Activated CD8-positive, alpha-beta memory T cell treated with anti-CD3 and anti-CD28 coated beads, Interleukin-2, amount 50 U/mL, for 24 hours (primary cell): Measurements from ENCODE around the gene SCAMP4.
A peak's percentile ranks its signal among the peaks of the same experiment; 100 is the strongest.
"Not testable (repeated sequence)": the region's sequence is repeated elsewhere in the genome, so short reads cannot be mapped to it uniquely, and the experiment has no call there.

Experiments
- DNase-seq: peaks from one replicate; pipeline ENCODE4 v3.0.0-alpha.2; 2020; ENCODE audit errors: extremely low read depth

The SCAMP4 gene

DNA sequence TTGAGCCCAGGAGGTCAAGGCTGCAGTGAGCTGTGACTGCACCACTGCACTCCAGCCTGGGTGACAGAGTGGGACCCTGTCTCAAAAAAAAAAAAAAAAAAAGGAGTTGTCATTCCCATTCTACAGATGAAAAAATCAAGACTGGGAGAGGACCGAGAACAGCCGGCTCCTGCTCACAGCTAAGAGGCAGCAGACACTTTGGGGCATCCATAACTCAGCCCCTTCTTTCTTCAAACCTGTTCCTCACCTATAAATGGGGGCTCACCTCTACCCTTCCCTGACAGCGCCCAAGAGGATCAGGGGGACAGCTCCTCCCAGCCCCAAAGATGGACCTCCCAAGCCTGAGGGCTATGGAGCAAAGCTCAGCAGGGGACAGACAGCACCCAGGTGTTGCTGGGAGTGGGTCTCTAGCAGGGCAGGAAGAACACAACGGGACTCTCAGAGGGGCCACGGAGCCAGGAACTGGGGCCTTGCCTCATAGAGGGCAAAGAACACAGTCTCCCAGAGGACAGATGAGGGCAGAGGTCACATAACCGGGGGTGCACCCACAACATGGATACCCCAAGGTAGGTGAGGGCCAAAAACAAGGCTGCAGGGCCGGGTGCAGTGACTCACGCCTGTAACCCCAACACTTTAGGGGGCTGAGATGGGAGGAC lies 38.4 kb upstream of the SCAMP4 start:
- DNase-seq = no peak

- no peak for DNase-seq
Measured at GRCh38 chr19:1867349-1867724, 37.9 kb upstream of the SCAMP4 start.

DNA sequence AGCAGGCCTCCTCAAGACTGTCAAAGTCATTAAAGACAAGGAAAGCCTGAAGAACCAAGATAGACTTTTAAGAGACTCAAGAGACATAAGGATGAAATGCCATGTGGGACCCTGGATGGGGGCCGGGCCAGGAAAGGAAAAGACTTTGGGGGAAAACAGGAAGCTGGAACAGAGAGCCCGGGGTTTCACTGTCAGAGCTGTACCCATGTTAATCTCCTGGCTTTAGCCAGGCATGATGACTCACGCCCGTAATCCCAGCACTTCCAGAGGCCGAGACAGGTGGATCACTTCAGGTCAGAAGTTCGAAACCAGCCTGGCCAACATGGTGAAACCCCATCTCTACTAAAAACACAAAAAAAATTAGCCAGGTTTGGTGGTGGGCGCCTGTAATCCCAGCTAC lies 36.2 kb upstream of the SCAMP4 start:
- DNase-seq = no peak

- no peak for DNase-seq
Measured at GRCh38 chr19:1871140-1871597, 34.0 kb upstream of the SCAMP4 start.

DNA sequence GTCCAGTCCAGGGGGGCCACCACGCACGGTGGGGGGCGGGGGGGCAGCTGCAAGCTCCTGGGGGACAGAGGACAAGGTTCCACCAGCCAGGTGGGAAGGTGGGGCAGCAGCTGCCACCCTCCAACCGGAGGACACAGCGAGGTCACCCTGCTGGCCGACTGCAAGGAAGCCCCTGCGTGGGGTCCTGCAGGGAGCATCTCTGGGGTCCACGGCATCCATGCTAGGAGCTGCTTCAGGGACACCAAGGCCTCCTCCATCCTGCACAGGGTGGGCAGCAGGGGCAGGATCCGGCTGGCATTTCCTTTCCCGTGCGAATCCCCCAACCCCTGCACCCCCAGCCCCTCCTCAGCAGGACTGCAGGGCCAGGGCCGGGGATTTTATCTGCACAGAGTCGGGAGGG lies 33.6 kb upstream of the SCAMP4 start:
- DNase-seq = no peak

DNA sequence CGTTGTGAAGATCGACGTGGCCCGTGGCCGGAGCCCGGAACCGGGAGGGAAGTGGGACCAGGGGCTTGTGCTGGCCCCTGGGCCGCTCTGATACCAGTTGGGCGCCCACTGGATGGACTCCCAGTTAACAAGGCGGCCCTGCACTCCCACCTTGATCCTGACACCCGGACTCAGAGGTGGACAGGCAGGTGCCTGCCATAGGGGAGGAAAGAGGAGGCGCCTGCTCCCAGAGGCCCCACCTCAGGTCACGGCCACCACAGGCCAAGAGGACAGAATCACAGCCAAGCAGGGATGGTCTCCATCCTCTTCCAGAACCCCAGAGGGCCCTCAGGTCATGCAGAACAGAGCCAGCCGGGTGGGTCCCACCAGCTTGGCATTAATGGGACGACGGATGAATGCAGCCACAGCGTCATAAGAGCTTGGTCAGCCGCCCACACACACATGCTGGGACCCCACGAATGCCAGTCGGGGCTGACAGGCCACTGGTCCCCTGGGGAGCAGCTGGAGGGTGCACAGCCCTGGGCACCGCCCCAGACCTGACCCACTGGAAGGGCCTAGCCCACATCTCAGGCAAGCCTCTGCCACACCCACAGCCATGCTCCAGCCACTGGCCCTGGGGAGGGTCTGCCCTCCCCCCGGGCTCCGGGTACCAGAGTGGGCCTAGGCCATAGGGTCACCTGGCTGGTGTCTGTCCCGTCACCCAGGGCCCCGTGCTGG lies 32.2 kb upstream of the SCAMP4 start:
- no peak for DNase-seq

DNA sequence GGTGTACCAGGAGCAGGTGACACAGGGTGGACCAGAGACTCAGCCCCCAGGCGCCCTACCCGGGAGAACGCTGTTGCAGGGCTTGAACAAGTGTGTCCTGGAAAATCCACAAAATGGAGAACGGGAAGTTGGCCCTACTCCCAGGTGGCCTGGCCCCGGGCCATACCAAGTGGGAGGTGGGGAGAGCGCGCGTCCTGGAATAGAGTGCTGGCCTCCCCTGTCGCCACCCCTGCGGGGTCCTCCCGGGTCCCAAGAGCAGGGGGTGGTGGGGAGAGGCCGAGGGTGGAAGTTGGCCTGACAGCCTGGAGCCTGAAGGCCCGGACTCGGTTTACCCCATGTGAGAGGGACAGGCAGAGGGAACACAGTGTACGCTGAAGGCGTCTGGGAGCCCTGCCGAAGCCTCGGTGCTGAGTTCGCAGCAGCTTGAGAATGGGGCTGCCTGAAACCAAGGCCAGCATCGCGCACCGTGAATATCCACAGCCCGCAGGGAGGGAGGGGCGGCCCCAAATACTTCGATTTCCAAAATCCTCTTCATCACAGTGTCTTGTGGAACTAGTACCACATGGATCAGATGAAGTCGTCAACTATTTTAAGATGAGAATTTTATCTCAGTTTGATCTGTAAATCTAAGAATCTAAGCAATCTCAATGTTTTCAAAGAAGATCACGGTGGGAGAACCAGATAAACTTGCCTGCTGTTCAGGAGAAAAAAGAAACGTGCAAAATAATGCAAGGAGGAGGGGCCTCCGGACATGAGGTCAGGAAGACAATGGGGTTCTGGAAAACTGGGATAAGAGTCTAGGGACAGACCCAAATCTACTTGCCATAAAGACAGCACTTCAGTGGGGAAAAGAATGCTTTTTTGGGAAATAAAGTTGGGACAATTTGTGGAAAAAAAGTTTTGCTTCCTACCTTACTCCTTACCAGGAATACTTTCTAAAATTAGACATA lies 31.4 kb upstream of the SCAMP4 start:
- no peak for DNase-seq

GRCh38 chr19:1874554-1875185 lies 30.5 kb upstream of the SCAMP4 start:
- DNase-seq = no peak

DNA sequence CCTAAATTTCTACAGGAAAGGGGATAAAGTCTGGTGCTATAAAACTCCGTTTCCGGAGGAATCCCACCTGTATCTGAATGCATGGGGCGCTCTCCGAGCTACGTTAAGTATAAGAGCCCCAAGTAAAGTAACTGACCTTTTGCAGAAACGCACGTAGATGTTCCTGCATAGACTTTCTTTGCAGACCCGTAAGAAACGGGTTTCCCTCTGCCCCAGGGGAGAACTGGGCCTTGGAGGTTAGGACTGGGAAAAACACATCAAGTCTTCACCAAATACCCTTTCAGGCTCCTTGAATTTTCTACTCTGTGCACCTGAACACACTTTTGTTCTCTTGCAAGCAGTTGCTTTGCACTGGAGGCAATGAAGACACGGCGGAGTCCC lies 29.9 kb upstream of the SCAMP4 start:
- not testable (repeated sequence) for DNase-seq

DNA sequence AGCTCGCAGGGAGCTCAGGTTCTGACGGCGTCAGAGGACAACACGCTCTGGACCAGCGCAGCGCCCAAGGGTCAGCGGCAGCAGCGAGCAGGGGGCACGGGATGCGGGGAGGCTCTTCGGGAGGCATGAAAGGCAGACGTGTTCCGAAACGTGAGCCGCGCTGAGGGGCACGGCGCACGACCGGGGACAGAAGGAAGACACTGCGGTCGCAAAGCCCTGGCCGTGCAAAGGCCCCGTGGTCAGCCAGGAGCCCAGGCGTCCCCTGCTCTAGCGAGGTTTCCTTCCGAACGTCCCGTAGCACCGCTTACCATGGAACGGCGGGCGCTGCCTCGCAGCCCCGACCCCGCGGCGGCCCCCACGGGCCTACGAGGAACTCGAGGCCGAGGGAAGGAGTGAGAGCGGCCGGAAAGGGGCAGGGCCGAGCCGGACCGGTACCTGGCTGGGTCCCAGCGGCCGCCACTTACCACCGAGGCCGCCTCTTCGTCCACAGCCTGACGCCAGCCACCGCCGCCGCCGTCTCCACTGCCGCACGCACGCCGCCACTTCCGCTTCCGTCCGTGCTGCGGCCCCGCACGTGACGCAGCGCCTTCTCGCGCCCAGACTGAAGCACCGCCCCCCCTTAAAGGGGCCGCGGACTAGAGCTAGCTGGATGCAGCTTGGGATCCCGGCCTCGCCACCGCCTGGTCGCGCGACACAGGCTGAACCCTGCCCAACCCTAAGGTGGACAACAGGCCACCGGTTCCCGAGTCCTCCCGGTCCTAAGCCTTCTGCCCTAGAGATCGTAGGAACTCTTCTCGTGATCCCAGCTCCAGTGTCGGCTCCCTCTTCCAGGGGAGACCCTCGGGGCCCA lies 29.3 kb upstream of the SCAMP4 start:
- peak; percentile 71 for DNase-seq

DNA sequence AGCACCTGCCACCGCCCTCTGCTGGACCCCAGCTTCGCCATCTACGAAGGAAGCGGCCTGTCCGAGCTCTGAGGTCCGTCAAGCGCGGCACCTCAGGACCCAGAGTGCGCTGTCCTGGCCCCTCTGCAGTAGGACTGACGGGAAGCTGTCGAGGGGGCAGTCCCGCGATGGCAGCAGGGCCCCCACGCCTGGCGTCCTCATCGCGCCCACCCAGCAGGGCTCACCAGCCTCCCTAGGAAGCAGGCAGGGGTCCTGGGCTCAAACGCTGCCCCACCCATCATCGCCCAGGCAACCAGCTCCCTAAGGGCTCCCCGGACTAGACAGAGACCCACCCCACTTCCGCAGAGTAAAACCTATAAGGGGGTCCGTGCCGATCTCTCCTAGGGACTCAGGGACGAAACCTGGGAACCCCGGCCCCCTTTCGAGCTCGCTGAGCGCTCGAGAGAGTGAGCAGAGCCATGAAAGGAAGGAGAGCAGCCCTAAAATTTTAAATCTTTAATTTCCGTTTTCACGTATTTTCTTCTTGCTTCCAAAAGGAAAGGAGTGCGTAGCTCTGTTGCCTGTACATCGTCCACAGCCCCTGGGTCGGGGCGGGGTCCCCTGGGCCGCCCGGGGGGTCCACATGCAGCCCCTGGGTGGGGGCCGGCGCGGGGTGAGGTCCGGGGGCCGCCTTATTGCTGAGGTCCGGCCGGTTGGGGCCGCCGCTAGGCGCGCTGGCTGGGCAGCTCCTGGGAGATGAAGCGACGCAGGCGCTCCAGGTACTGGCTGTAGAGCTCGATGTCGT lies 28.5 kb upstream of the SCAMP4 start:
- DNase-seq = not testable (repeated sequence)

DNA sequence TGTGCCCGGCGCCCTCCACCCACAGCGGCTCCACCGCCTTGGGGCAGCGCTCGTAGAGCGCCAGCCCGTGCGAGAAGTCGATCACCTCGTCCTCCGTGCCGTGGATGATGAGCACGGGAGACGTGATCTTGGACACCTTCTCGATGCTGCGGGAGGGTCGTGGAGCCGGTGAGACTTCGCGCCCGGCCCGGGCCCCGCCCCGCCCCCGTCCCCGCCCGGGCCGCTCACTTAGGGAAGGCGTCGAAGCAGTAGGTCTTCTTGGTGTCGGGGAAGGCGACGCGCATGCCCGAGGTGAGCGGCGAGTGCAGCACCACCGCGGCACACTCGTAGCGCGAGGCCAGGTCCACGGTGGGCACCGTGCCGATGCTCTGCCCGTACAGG lies 27.9 kb upstream of the SCAMP4 start:
- DNase-seq = not testable (repeated sequence)

DNA sequence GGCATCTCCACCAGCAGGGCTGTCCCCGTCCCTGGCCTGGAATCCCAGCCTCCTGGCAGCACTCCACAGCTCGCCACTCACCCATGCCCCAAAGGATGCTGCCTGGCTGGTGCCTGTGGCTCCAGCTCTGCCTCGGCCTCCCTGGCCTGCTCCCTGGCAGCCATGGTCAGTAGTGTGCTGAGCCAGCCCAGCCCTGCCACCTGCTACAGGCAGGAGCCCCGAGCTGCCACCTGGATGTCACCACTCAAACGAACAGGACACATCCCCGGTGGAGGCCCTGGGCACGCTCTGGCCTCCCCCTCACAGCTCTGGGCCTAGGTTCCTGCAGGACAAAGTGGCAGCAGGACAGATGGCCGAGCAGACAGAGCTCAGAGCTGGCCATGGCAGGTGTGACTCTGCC lies 26.6 kb upstream of the SCAMP4 start:
- DNase-seq = not testable (repeated sequence)

GRCh38 chr19:1879982-1880381 lies 25.2 kb upstream of the SCAMP4 start:
- not testable (repeated sequence) for DNase-seq

- DNase-seq = no peak
Measured at GRCh38 chr19:1880611-1881392, 24.4 kb upstream of the SCAMP4 start.

GRCh38 chr19:1881393-1882088 lies 23.7 kb upstream of the SCAMP4 start:
- not testable (repeated sequence) for DNase-seq

- no peak for DNase-seq
Measured at GRCh38 chr19:1882089-1882785, 23.0 kb upstream of the SCAMP4 start.
